Measurements from ENCODE around the gene RGS1.

DNA sequence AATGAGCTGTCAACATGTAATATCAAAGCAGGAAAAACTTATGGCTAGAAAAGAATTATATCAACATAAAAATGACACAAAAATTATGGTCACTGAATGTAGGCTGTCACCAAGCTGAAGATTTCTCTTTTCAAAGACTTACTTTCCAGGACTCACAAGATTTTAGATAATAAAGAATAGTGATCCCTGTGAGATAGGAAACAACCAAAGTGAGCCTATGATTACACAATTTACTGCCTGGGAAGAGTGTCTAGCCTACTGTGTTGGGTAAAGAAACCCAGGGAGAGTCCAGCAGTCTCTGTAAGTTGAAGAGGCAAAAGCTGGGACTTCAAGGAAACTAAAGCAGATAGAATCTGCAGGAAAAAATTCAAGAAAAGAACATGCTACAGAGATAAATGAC lies 20.2 kb upstream of the RGS1 start:
- TF ChIP-seq POLR2A (IDR thresholded peaks at IDR 0.05): no peak
- TF ChIP-seq, protein P1, sequence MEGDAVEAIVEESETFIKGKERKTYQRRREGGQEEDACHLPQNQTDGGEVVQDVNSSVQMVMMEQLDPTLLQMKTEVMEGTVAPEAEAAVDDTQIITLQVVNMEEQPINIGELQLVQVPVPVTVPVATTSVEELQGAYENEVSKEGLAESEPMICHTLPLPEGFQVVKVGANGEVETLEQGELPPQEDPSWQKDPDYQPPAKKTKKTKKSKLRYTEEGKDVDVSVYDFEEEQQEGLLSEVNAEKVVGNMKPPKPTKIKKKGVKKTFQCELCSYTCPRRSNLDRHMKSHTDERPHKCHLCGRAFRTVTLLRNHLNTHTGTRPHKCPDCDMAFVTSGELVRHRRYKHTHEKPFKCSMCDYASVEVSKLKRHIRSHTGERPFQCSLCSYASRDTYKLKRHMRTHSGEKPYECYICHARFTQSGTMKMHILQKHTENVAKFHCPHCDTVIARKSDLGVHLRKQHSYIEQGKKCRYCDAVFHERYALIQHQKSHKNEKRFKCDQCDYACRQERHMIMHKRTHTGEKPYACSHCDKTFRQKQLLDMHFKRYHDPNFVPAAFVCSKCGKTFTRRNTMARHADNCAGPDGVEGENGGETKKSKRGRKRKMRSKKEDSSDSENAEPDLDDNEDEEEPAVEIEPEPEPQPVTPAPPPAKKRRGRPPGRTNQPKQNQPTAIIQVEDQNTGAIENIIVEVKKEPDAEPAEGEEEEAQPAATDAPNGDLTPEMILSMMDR (IDR thresholded peaks at IDR 0.05): no peak
- TF ChIP-seq POLR2AphosphoS5 (IDR thresholded peaks at IDR 0.05): no peak
- no peak for TF ChIP-seq EP300 (IDR thresholded peaks at IDR 0.05)
